C4-2B (cell line): ENCODE measurements around the gene SPON2.

Source experiments
- CTCF ChIP-seq: fragments of 450-650 bp; conservative IDR thresholded peaks from 2 replicates; pipeline ENCODE4 v1.5.1; 2017; ENCODE audit warnings: mild to moderate bottlenecking
- ZFX ChIP-seq: fragments of 450-650 bp; IDR thresholded peaks from 2 replicates; pipeline ENCODE4 v1.6.1; 2017

GRCh38 chr4:1220566-1220965 is 48.2 kb upstream of the SPON2 start:
- TF ChIP-seq ZFX: no peak
- no peak for TF ChIP-seq CTCF
